HG03159 (cell line): ENCODE results near the gene CCDC178.
"Not testable (repeated sequence)": the region's sequence is repeated elsewhere in the genome, so short reads cannot be mapped to it uniquely, and the experiment has no call there.

ENCODE experiments used
- ATAC-seq: cut with Tn5 transposase; IDR thresholded peaks from one replicate; pipeline ENCODE4 v1.9.1; 2021; ENCODE audit warnings: mild to moderate bottlenecking, moderate library complexity; ENCODE audit not compliant: unreplicated experiment

CCDC178 gene

GRCh38 chr18:33231474-33232317, 208.8 kb downstream of the CCDC178 start:
- ATAC-seq: peak; percentile 98

- no peak for ATAC-seq
Measured at GRCh38 chr18:33212363-33212762, 228.2 kb downstream of the CCDC178 start.

- ATAC-seq: peak; percentile 71
Measured at GRCh38 chr18:33210575-33211189, 229.8 kb downstream of the CCDC178 start.

- no peak for ATAC-seq
Measured at GRCh38 chr18:33205777-33206176, 234.7 kb downstream of the CCDC178 start.

- ATAC-seq: no peak
Measured at GRCh38 chr18:33201509-33201926, 239.0 kb downstream of the CCDC178 start.

- no peak for ATAC-seq
Measured at GRCh38 chr18:33195795-33196194, 244.7 kb downstream of the CCDC178 start.

GRCh38 chr18:33194793-33195192, 245.7 kb downstream of the CCDC178 start:
- no peak for ATAC-seq

- ATAC-seq: no peak
Measured at GRCh38 chr18:33184958-33185357, 255.6 kb downstream of the CCDC178 start.

- no peak for ATAC-seq
Measured at GRCh38 chr18:33184175-33184574, 256.3 kb downstream of the CCDC178 start.

GRCh38 chr18:33183136-33183535, 257.4 kb downstream of the CCDC178 start:
- no peak for ATAC-seq

GRCh38 chr18:33181016-33181415, 259.5 kb downstream of the CCDC178 start:
- no peak for ATAC-seq

GRCh38 chr18:33169218-33169617, 271.3 kb downstream of the CCDC178 start:
- no peak for ATAC-seq

GRCh38 chr18:33164121-33164520, 276.4 kb downstream of the CCDC178 start:
- not testable (repeated sequence) for ATAC-seq

GRCh38 chr18:33161131-33161530, 279.4 kb downstream of the CCDC178 start:
- ATAC-seq: no peak

- ATAC-seq: no peak
Measured at GRCh38 chr18:33159151-33159550, 281.4 kb downstream of the CCDC178 start.

GRCh38 chr18:33157893-33158292, 282.6 kb downstream of the CCDC178 start:
- no peak for ATAC-seq

GRCh38 chr18:33156906-33157470, 283.5 kb downstream of the CCDC178 start:
- ATAC-seq: no peak

GRCh38 chr18:33154049-33154448, 286.5 kb downstream of the CCDC178 start:
- no peak for ATAC-seq

- no peak for ATAC-seq
Measured at GRCh38 chr18:33152376-33152775, 288.1 kb downstream of the CCDC178 start.

GRCh38 chr18:33147811-33148210, 292.7 kb downstream of the CCDC178 start:
- not testable (repeated sequence) for ATAC-seq

- ATAC-seq: no peak
Measured at GRCh38 chr18:33146014-33146413, 294.5 kb downstream of the CCDC178 start.
